Natural killer cell (primary cell): ENCODE measurements around the gene STIM2. TPM values are rescaled to one million over a fixed set of nuclear protein-coding genes. Genes with fewer than 3 reads are reported as not detected.

Experiments
- ATAC-seq, 3 donors: fragments of 150-1000 bp in 2 of 3; fragments of 200-7000 bp in 1 of 3; cut with Tn5 transposase; 1 replicate in 1 of 3; 2 replicates in 2 of 3; pipeline ENCODE4 v1.10.0; 2021; ENCODE audit warnings: mild to moderate bottlenecking in 2 of 3, moderate library complexity in 2 of 3
- DNase-seq, 2 donors: peaks; one replicate each; pipeline versions ENCODE4 v3.0.0 to v3.0.0-alpha.2; 2013 to 2021; ENCODE audit warnings: mixed read lengths in 1 of 2
- H3K27ac ChIP-seq: one replicate; pipeline ENCODE4 v1.5.1; 2013; ENCODE audit warnings: mild to moderate bottlenecking, low read length
- H3K27me3 ChIP-seq: one replicate; pipeline ENCODE4 v1.6.1; 2013; ENCODE audit warnings: low read length; ENCODE audit not compliant: control insufficient read depth, insufficient read depth
- H3K36me3 ChIP-seq: one replicate; pipeline ENCODE4 v1.6.1; 2013; ENCODE audit warnings: low read length; ENCODE audit not compliant: control insufficient read depth, insufficient read depth
- H3K4me1 ChIP-seq: one replicate; pipeline ENCODE4 v1.6.1; 2013; ENCODE audit warnings: low read length; ENCODE audit not compliant: control insufficient read depth, insufficient read depth
- H3K4me3 ChIP-seq: one replicate; pipeline ENCODE4 v1.5.1; 2013; ENCODE audit warnings: low read length
- H3K9me3 ChIP-seq: one replicate; pipeline ENCODE4 v1.6.1; 2013; ENCODE audit warnings: low read length; ENCODE audit not compliant: control insufficient read depth, insufficient read depth
- H3K27ac Mint-ChIP-seq, 2 donors: one replicate each; pipeline ENCODE4 v1.8.0; 2022; ENCODE audit warnings: mild to moderate bottlenecking in 2 of 2, mixed read lengths in 2 of 2, moderate library complexity in 1 of 2
- H3K27me3 Mint-ChIP-seq, 2 donors: one replicate each; pipeline ENCODE4 v1.8.0; 2022; ENCODE audit warnings: low read depth in 2 of 2, mixed read lengths in 2 of 2
- H3K36me3 Mint-ChIP-seq: one replicate; pipeline ENCODE4 v1.8.0; 2022; ENCODE audit warnings: mixed read lengths
- H3K4me1 Mint-ChIP-seq, 2 donors: one replicate each; pipeline ENCODE4 v1.8.0; 2022; ENCODE audit warnings: mixed read lengths in 2 of 2
- H3K4me3 Mint-ChIP-seq: one replicate; pipeline ENCODE4 v1.8.0; 2022; ENCODE audit warnings: mild to moderate bottlenecking, moderate library complexity, mixed read lengths
- H3K9me3 Mint-ChIP-seq, 2 donors: one replicate each; pipeline ENCODE4 v1.8.0; 2022; ENCODE audit warnings: mixed read lengths in 2 of 2
- CTCF ChIP-seq: fragments of 200-600 bp; IDR thresholded peaks from one replicate; pipeline ENCODE4 v1.8.0; 2022; ENCODE audit warnings: antibody characterized with exemption
- WGBS: methylation state at CpG from one replicate; pipeline ENCODE4 v1.1.7; 2013; ENCODE audit warnings: missing lambda C conversion rate; ENCODE audit not compliant: insufficient coverage; 5-methylcytosine and 5-hydroxymethylcytosine counted together
- intact Hi-C: fragments of 100-400 bp; cut with micrococcal nuclease; formaldehyde crosslinking; loops from one replicate; pipeline ENCODE4 v1.14.2; 2022
- total RNA-seq, 4 donors: library from RNA; stranded (reverse); fragments of 120-200 nt in 1 of 4; gene quantifications; one replicate each; pipeline versions ENCODE4 v1.2.3 to v1.2.4, GENCODE V29; 2013 to 2022

STIM2 gene
- total RNA-seq, 3 donors from 2014 or later (not counting 1 experiment from before 2014, with no cell fraction given) = 98.3 to 104 (median 100) TPM

GRCh38 chr4:27018910-27019309 is 158.3 kb downstream of the STIM2 start:
- Histone ChIP-seq H3K27me3 (no peaks in the 10 kb centered on the region), H3K36me3 (peaks cover 58% of the 10 kb centered on the region), H3K9me3 (no peaks in the 10 kb centered on the region), H3K4me3 (no peak overlapping the region), H3K4me1 (peaks cover 10% of the 10 kb centered on the region), H3K27ac (no peak overlapping the region)
- intact Hi-C loops = loop anchor here (5.0 to 10.0 kb wide), 2 partner anchors 294 to 437 kb away; partner anchors contain the start of gene TBC1D19
- no peak for TF ChIP-seq CTCF
- Mint-ChIP-seq H3K9me3 (peaks cover 0 to 3% of the 10 kb centered on the region in 2 donors), H3K36me3 (peaks cover 8% of the 10 kb centered on the region), H3K27ac (peak overlapping the region; percentile 75 to 82), H3K4me3 (no peak overlapping the region), H3K27me3 (no peaks in the 10 kb centered on the region), H3K4me1 (peaks cover 35 to 42% of the 10 kb centered on the region in 2 donors)
- ATAC-seq (no peak), DNase-seq (no peak)
- WGBS = 100% methylated on average over 1 of the region's 1 CpG

GRCh38 chr4:27019766-27020165 is 159.1 kb downstream of the STIM2 start:
- Mint-ChIP-seq H3K4me1 (peaks cover 35 to 39% of the 10 kb centered on the region in 2 donors), H3K27me3 (no peaks in the 10 kb centered on the region), H3K9me3 (peaks cover 0 to 3% of the 10 kb centered on the region in 2 donors), H3K36me3 (peaks cover 8% of the 10 kb centered on the region), H3K27ac (no peak overlapping the region), H3K4me3 (no peak overlapping the region)
- no peak for DNase-seq
- H3K27me3 ChIP-seq = no peaks in the 10 kb centered on the region
- H3K36me3 ChIP-seq = peaks cover 65% of the 10 kb centered on the region
- TF ChIP-seq CTCF = no peak
- no peak for ATAC-seq
- peaks cover 10% of the 10 kb centered on the region for H3K4me1 ChIP-seq
- WGBS = 100% methylated on average over 1 of the region's 1 CpG
- intact Hi-C loops = loop anchor here (5.0 to 10.0 kb wide), 2 partner anchors 295 to 437 kb away; partner anchors contain the start of gene TBC1D19
- no peak overlapping the region for H3K27ac ChIP-seq
- H3K4me3 ChIP-seq = no peak overlapping the region
- H3K9me3 ChIP-seq = no peaks in the 10 kb centered on the region

- Mint-ChIP-seq H3K27me3 (no peaks in the 10 kb centered on the region), H3K36me3 (peaks cover 8% of the 10 kb centered on the region), H3K4me3 (no peak overlapping the region), H3K9me3 (peaks cover 0 to 3% of the 10 kb centered on the region in 2 donors), H3K4me1 (peaks cover 31 to 35% of the 10 kb centered on the region in 2 donors), H3K27ac (no peak overlapping the region)
- no peak for TF ChIP-seq CTCF
- H3K4me1 ChIP-seq = peaks cover 10% of the 10 kb centered on the region
- intact Hi-C loops = no loop called here
- DNase-seq = no peak
- H3K4me3 ChIP-seq = no peak overlapping the region
- no peak overlapping the region for H3K27ac ChIP-seq
- 100% methylated on average over 3 of the region's 4 CpGs for WGBS
- ATAC-seq = no peak
- no peaks in the 10 kb centered on the region for H3K27me3 ChIP-seq
- no peaks in the 10 kb centered on the region for H3K9me3 ChIP-seq
- peaks cover 65% of the 10 kb centered on the region for H3K36me3 ChIP-seq
Measured at GRCh38 chr4:27020203-27020602, 159.6 kb downstream of the STIM2 start.

- no peak for TF ChIP-seq CTCF
- Histone ChIP-seq H3K27ac (no peak overlapping the region), H3K36me3 (peaks cover 65% of the 10 kb centered on the region), H3K9me3 (no peaks in the 10 kb centered on the region), H3K4me3 (no peak overlapping the region), H3K4me1 (peaks cover 10% of the 10 kb centered on the region), H3K27me3 (no peaks in the 10 kb centered on the region)
- Mint-ChIP-seq H3K9me3 (peaks cover 0 to 3% of the 10 kb centered on the region in 2 donors), H3K27me3 (no peaks in the 10 kb centered on the region), H3K4me1 (peaks cover 29 to 31% of the 10 kb centered on the region in 2 donors), H3K27ac (peak overlapping the region in 1 of 2 donors; percentile 42), H3K4me3 (no peak overlapping the region), H3K36me3 (peaks cover 8% of the 10 kb centered on the region)
- intact Hi-C loops = no loop called here
- DNase-seq (no peak), ATAC-seq (no peak)
Measured at GRCh38 chr4:27020603-27021002, 160.0 kb downstream of the STIM2 start.
